IMR-90 (cell line): ENCODE data around the gene PRR16. TPM values are rescaled to one million over a fixed set of nuclear protein-coding genes. Genes with fewer than 3 reads are reported as not detected.

Experiments used
- ATAC-seq: fragments of 200-7000 bp; cut with Tn5 transposase; 2 replicates; pipeline ENCODE4 v1.9.1; 2020; ENCODE audit warnings: low read depth, mild to moderate bottlenecking, moderate library complexity
- BruUV-seq: library from RNA; stranded (reverse); fragments of 400-500 nt; replicated peaks from 2 replicates; lab custom pipeline; 2021; lab: Mats Ljungman, UMichigan
- CTCF ChIA-PET: fragments of 300-600 bp; formaldehyde crosslinking; extraction: SDS; loops from one replicate; lab custom pipeline; 2021; ENCODE audit warnings: antibody characterized with exemption; lab: Yijun Ruan, JAX
- POLR2A ChIA-PET: fragments of 300-600 bp; sonication (Branson Sonifier 250); formaldehyde crosslinking; loops from one replicate; lab custom pipeline; 2022; ENCODE audit warnings: antibody characterized with exemption; ENCODE audit not compliant: unreplicated experiment; lab: Charles Lee
- DNase-seq: peaks from one replicate; pipeline ENCODE4 v3.0.0; 2013
- H2AFZ ChIP-seq: replicated peaks from 2 replicates; pipeline ENCODE3; 2013; ENCODE audit warnings: low read length, mild to moderate bottlenecking; ENCODE audit not compliant: poor library complexity
- H2AK5ac ChIP-seq: 2 replicates; pipeline ENCODE4 v1.6.1; 2013; ENCODE audit warnings: low read depth, low read length, inconsistent platforms
- H2AK9ac ChIP-seq: replicated peaks from 2 replicates; pipeline ENCODE3; 2013; ENCODE audit warnings: mild to moderate bottlenecking, low read depth, low read length, moderate library complexity; ENCODE audit not compliant: poor library complexity
- H2BK120ac ChIP-seq: 2 replicates; pipeline ENCODE4 v1.6.1; 2013; ENCODE audit warnings: low read depth, low read length, inconsistent platforms
- H2BK15ac ChIP-seq: 3 replicates; pipeline ENCODE4 v1.6.1; 2013; ENCODE audit warnings: low read depth, low read length, inconsistent platforms
- H2BK20ac ChIP-seq: 2 replicates; pipeline ENCODE4 v1.6.1; 2013; ENCODE audit warnings: low read depth, mild to moderate bottlenecking, inconsistent platforms, low read length, moderate library complexity
- H2BK5ac ChIP-seq: 2 replicates; pipeline ENCODE4 v1.6.1; 2013; ENCODE audit warnings: mild to moderate bottlenecking, low read depth, low read length, inconsistent platforms; ENCODE audit not compliant: poor library complexity, severe bottlenecking
- H3K14ac ChIP-seq: replicated peaks from 2 replicates; pipeline ENCODE4 v1.6.1; 2013; ENCODE audit warnings: low read depth, low read length, inconsistent platforms
- H3K18ac ChIP-seq: 2 replicates; pipeline ENCODE4 v1.6.1; 2013; ENCODE audit warnings: low read depth, low read length, control low read depth
- H3K23ac ChIP-seq: 2 replicates; pipeline ENCODE4 v1.6.1; 2013; ENCODE audit warnings: low read depth, low read length, inconsistent platforms
- H3K27ac ChIP-seq: 2 replicates; pipeline ENCODE4 v1.5.1; 2013; ENCODE audit warnings: mild to moderate bottlenecking, control low read depth, low read length; ENCODE audit not compliant: insufficient read depth
- H3K27me3 ChIP-seq: 2 replicates; pipeline ENCODE4 v1.6.1; 2013; ENCODE audit warnings: low read length; ENCODE audit not compliant: control insufficient read depth, insufficient read depth
- H3K36me3 ChIP-seq: 2 replicates; pipeline ENCODE4 v1.6.1; 2013; ENCODE audit warnings: low read length, mixed read lengths; ENCODE audit not compliant: control insufficient read depth, insufficient read depth
- H3K4ac ChIP-seq: 2 replicates; pipeline ENCODE4 v1.6.1; 2013; ENCODE audit warnings: low read depth, low read length, inconsistent platforms
- H3K4me1 ChIP-seq: 2 replicates; pipeline ENCODE4 v1.6.1; 2013; ENCODE audit warnings: low read length, mixed read lengths; ENCODE audit not compliant: control insufficient read depth, insufficient read depth
- H3K4me2 ChIP-seq: 2 replicates; pipeline ENCODE4 v1.6.1; 2013; ENCODE audit warnings: low read depth, mild to moderate bottlenecking, control low read depth, low read length, moderate library complexity
- H3K4me3 ChIP-seq: 2 replicates; pipeline ENCODE4 v1.5.1; 2013; ENCODE audit warnings: low read depth, mild to moderate bottlenecking, control low read depth, low read length, moderate library complexity; ENCODE audit not compliant: insufficient read depth
- H3K56ac ChIP-seq: 2 replicates; pipeline ENCODE4 v1.6.1; 2013; ENCODE audit warnings: low read length, inconsistent platforms; ENCODE audit not compliant: insufficient read depth; ENCODE audit errors: extremely low read depth
- H3K79me1 ChIP-seq, 2 experiments: 2 replicates each; pipeline ENCODE4 v1.6.1; 2013; ENCODE audit warnings: low read length in 2 of 2, inconsistent platforms in 1 of 2, low read depth in 1 of 2
- H3K9ac ChIP-seq: 2 replicates; pipeline ENCODE4 v1.6.1; 2013; ENCODE audit warnings: low read depth, low read length, control low read depth
- H3K9me1 ChIP-seq: 2 replicates; pipeline ENCODE4 v1.6.1; 2013; ENCODE audit warnings: low read length, inconsistent platforms; ENCODE audit not compliant: insufficient read depth
- H3K9me3 ChIP-seq: 2 replicates; pipeline ENCODE4 v1.6.1; 2013; ENCODE audit warnings: low read length; ENCODE audit not compliant: control insufficient read depth, insufficient read depth
- H4K20me1 ChIP-seq: 2 replicates; pipeline ENCODE4 v1.6.1; 2013; ENCODE audit warnings: low read length, inconsistent platforms; ENCODE audit not compliant: insufficient read depth
- H4K5ac ChIP-seq: 2 replicates; pipeline ENCODE4 v1.6.1; 2013; ENCODE audit warnings: mild to moderate bottlenecking, low read depth, low read length, control low read depth
- H4K8ac ChIP-seq, 2 experiments: 2 replicates each; pipeline ENCODE4 v1.6.1; 2013; ENCODE audit warnings: low read depth in 2 of 2, low read length in 2 of 2, control low read depth in 1 of 2, inconsistent platforms in 1 of 2
- H4K91ac ChIP-seq: 2 replicates; pipeline ENCODE4 v1.6.1; 2013; ENCODE audit warnings: low read depth, low read length, inconsistent platforms; ENCODE audit not compliant: insufficient read depth
- BHLHE40 ChIP-seq: fragments of 150-350 bp; IDR thresholded peaks from 2 replicates; pipeline ENCODE4 v1.6.1; 2016; ENCODE audit warnings: mild to moderate bottlenecking, low read depth, low read length
- CEBPB ChIP-seq: IDR thresholded peaks from 2 replicates; pipeline ENCODE4 v1.6.1; 2012; ENCODE audit warnings: low read depth, low read length, improper control_type of control experiment
- CHD1 ChIP-seq: IDR thresholded peaks from 2 replicates; pipeline ENCODE4 v1.6.1; 2012; ENCODE audit warnings: low read depth, low read length, improper control_type of control experiment
- ELK1 ChIP-seq: fragments of 150-350 bp; IDR thresholded peaks from 2 replicates; pipeline ENCODE4 v1.6.1; 2016; ENCODE audit warnings: low read depth, mild to moderate bottlenecking, low read length, moderate library complexity, borderline replicate concordance
- FOS ChIP-seq: fragments of 150-350 bp; IDR thresholded peaks from 2 replicates; pipeline ENCODE4 v1.6.1; 2016; ENCODE audit warnings: low read depth, low read length
- MAFK ChIP-seq: IDR thresholded peaks from 2 replicates; pipeline ENCODE4 v1.6.1; 2012; ENCODE audit warnings: low read depth, low read length, improper control_type of control experiment
- MAZ ChIP-seq: IDR thresholded peaks from 2 replicates; pipeline ENCODE4 v1.6.1; 2012; ENCODE audit warnings: low read depth, mild to moderate bottlenecking, low read length, improper control_type of control experiment, moderate library complexity, borderline replicate concordance
- MXI1 ChIP-seq: IDR thresholded peaks from 2 replicates; pipeline ENCODE4 v1.6.1; 2012; ENCODE audit warnings: low read depth, mild to moderate bottlenecking, low read length, moderate library complexity, borderline replicate concordance
- NFE2L2 ChIP-seq: fragments of 150-350 bp; IDR thresholded peaks from 2 replicates; pipeline ENCODE4 v1.6.1; 2016; ENCODE audit warnings: low read depth, mild to moderate bottlenecking, low read length
- POLR2A ChIP-seq: IDR thresholded peaks from 2 replicates; pipeline ENCODE4 v1.6.1; 2012; ENCODE audit warnings: mild to moderate bottlenecking, low read depth, low read length
- RAD21 ChIP-seq: IDR thresholded peaks from 2 replicates; pipeline ENCODE4 v1.6.1; 2012; ENCODE audit warnings: low read length, improper control_type of control experiment
- RCOR1 ChIP-seq: IDR thresholded peaks from 2 replicates; pipeline ENCODE4 v1.6.1; 2012; ENCODE audit warnings: mild to moderate bottlenecking, low read length, improper control_type of control experiment; ENCODE audit not compliant: insufficient replicate concordance
- RFX5 ChIP-seq: IDR thresholded peaks from 2 replicates; pipeline ENCODE4 v1.8.0; 2012; ENCODE audit warnings: low read depth, mild to moderate bottlenecking, low read length, moderate library complexity
- SMC3 ChIP-seq: fragments of 150-350 bp; IDR thresholded peaks from 2 replicates; pipeline ENCODE4 v1.6.1; 2016; ENCODE audit warnings: low read depth, mild to moderate bottlenecking, antibody characterized with exemption, low read length, moderate library complexity
- USF2 ChIP-seq: fragments of 150-350 bp; IDR thresholded peaks from 2 replicates; pipeline ENCODE4 v1.6.1; 2017; ENCODE audit warnings: mild to moderate bottlenecking, antibody characterized with exemption, low read length, low read depth
- WGBS, 2 experiments: methylation state at CpG; one replicate each; pipeline versions ENCODE4 v1.1.5 to v1.1.7; 2013; ENCODE audit warnings: missing lambda C conversion rate in 2 of 2; ENCODE audit not compliant: insufficient read length in 1 of 2; ENCODE audit errors: extremely low coverage in 2 of 2; 5-methylcytosine and 5-hydroxymethylcytosine counted together
- dilution Hi-C: fragments of 300-500 bp; cut with HindIII; formaldehyde crosslinking; loops from one replicate; pipeline ENCODE4 v1.14.3; 2018; ENCODE audit warnings: low sequenced_read_pairs; ENCODE audit not compliant: unreplicated experiment
- in situ Hi-C: fragments of 300-500 bp; cut with MboI; formaldehyde crosslinking; loops from 3 replicates; pipeline ENCODE4 v1.14.3; 2019; ENCODE audit warnings: low sequenced_read_pairs, inconsistent platforms, mixed read lengths
- intact Hi-C: fragments of 100-400 bp; cut with micrococcal nuclease; formaldehyde crosslinking; loops from 2 replicates; pipeline ENCODE4 v1.10.0; 2022
- polyA plus RNA-seq, 3 experiments: library from polyadenylated mRNA; depleted of rRNA; stranded (reverse); fragments of >200 nt; gene quantifications; 2 replicates each; pipeline ENCODE4 v1.2.3, GENCODE V29; 2012; ENCODE audit warnings: low replicate concordance in 1 of 3
- total RNA-seq: library from RNA; depleted of rRNA; stranded (reverse); fragments of >200 nt; gene quantifications from 2 replicates; pipeline ENCODE4 v1.2.3, GENCODE V29; 2012
- TF ChIP-seq, protein P1 (sequence below): conservative IDR thresholded peaks from 2 replicates; pipeline ENCODE4 v1.5.1; 2012; ENCODE audit warnings: mild to moderate bottlenecking, low read depth, low read length, improper control_type of control experiment

The PRR16 gene
- total and polyA plus RNA-seq, 2 of the 4 experiments (the other 2 are of a cell fraction) = 9.9 to 45.2 TPM

GRCh38 chr5:120461251-120461650, 2.8 kb upstream of the PRR16 start:
- no peaks in the 10 kb centered on the region for H3K36me3 ChIP-seq
- no peak overlapping the region for H2BK120ac ChIP-seq
- 0 out of 3 replicates have a peak overlapping the region, but pooled peaks have one; percentile 45 for H2BK15ac ChIP-seq
- H3K23ac ChIP-seq = no peak overlapping the region
- no peaks in the 10 kb centered on the region for H3K27me3 ChIP-seq
- intact Hi-C loops = loop anchor here (5.0 to 10.0 kb wide), 2 partner anchors 519 to 986 kb away; no protein-coding TSS in a partner anchor
- no peak overlapping the region for H3K4me2 ChIP-seq
- no peak overlapping the region for H3K14ac ChIP-seq
- no peak overlapping the region for H4K91ac ChIP-seq
- no peak overlapping the region for H2AK9ac ChIP-seq
- no peak overlapping the region for H3K56ac ChIP-seq
- ChIA-PET CTCF (no interaction called here), POLR2A (no interaction called here)
- in situ Hi-C loops = loop anchor here (10.0 to 25.0 kb wide), 2 partner anchors 344 to 1501 kb away; partner anchors contain the start of gene SRFBP1
- no peak overlapping the region for H2AFZ ChIP-seq
- ATAC-seq (no peak), DNase-seq (no peak)
- BruUV-seq = no TSS peak
- no peak overlapping the region for H3K4me3 ChIP-seq
- no peak overlapping the region for H4K5ac ChIP-seq
- dilution Hi-C loops = no loop called here
- no peak overlapping the region for H2BK20ac ChIP-seq
- no peaks in the 10 kb centered on the region for H3K4me1 ChIP-seq
- H3K9me3 ChIP-seq = no peaks in the 10 kb centered on the region
- H3K9me1 ChIP-seq = no peaks in the 10 kb centered on the region
- no peak overlapping the region for H3K27ac ChIP-seq
- H4K8ac ChIP-seq = no peak overlapping the region
- H4K20me1 ChIP-seq = no peaks in the 10 kb centered on the region
- peaks cover 7 to 26% of the 10 kb centered on the region in 2 experiments; a peak in 3 of 4 replicates for H3K79me1 ChIP-seq
- H3K18ac ChIP-seq = no peak overlapping the region
- no CpG with 5 or more reads among the region's 2 CpGs for WGBS, 2 experiments
- H3K4ac ChIP-seq = no peak overlapping the region
- H2BK5ac ChIP-seq = no peak overlapping the region
- H3K9ac ChIP-seq = no peak overlapping the region
- no peak overlapping the region for H2AK5ac ChIP-seq
- TF ChIP-seq USF2 (no peak), POLR2A (no peak), RCOR1 (no peak), NFE2L2 (no peak), ELK1 (no peak), RAD21 (no peak), MAFK (no peak), SMC3 (no peak), RFX5 (no peak), MAZ (no peak), FOS (no peak), BHLHE40 (no peak), CEBPB (no peak), CHD1 (no peak), MXI1 (no peak)
- TF ChIP-seq, protein P1, sequence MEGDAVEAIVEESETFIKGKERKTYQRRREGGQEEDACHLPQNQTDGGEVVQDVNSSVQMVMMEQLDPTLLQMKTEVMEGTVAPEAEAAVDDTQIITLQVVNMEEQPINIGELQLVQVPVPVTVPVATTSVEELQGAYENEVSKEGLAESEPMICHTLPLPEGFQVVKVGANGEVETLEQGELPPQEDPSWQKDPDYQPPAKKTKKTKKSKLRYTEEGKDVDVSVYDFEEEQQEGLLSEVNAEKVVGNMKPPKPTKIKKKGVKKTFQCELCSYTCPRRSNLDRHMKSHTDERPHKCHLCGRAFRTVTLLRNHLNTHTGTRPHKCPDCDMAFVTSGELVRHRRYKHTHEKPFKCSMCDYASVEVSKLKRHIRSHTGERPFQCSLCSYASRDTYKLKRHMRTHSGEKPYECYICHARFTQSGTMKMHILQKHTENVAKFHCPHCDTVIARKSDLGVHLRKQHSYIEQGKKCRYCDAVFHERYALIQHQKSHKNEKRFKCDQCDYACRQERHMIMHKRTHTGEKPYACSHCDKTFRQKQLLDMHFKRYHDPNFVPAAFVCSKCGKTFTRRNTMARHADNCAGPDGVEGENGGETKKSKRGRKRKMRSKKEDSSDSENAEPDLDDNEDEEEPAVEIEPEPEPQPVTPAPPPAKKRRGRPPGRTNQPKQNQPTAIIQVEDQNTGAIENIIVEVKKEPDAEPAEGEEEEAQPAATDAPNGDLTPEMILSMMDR = no peak
